NCI-H1694 (cell line): ENCODE data around the gene EGLN2.
A peak's percentile ranks its signal among the peaks of the same experiment; 100 is the strongest.
"Not testable (repeated sequence)": the region's sequence is repeated elsewhere in the genome, so short reads cannot be mapped to it uniquely, and the experiment has no call there.

Experiments used
- DNase-seq: peaks from one replicate; lab custom pipeline; 2025; lab: John Stamatoyannopoulos, UW

The EGLN2 gene

DNA sequence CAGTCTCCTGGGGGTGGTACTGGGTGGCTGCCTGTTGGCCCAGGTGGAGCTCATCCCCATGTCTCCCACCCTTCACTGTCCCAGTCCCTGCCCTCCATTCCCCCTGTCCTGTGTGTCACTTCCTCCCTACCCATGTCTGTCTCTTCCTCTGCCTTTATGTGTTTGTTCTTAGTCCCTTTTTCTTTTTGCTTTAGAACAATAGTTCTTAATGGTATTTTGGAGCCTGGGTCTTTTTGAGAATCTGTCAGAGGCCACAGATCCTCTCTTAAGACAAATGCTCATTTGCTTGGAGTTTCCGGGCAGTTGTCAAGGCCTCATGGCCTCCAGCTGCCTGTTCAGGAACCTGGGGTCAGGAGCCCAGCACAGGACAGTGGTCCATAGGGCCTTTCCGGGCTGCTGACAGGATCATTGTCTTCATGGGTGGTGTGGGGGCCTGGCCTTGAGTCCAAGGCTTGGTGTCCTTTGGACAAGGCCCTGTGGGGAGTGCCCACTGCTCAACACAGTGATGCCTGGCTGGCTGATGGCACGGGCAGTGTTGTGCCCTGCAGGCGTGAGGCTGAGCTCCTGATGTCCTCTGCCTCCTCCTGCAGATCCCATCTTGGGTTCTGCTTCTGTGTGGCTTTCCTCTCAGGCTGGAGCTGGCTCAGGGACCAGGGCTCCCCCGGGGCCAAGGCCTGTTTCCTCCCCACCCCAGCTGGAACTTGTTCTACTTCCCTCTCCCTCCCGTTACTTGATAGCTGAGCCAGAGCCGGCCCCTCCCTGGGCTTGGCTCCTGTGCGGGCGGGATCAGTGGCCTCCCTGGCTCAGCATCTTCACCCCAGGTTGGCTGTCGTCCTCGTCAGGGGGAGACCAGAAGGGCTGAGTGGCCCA lies 3.5 kb downstream of the EGLN2 start:
- DNase-seq = no peak

DNA sequence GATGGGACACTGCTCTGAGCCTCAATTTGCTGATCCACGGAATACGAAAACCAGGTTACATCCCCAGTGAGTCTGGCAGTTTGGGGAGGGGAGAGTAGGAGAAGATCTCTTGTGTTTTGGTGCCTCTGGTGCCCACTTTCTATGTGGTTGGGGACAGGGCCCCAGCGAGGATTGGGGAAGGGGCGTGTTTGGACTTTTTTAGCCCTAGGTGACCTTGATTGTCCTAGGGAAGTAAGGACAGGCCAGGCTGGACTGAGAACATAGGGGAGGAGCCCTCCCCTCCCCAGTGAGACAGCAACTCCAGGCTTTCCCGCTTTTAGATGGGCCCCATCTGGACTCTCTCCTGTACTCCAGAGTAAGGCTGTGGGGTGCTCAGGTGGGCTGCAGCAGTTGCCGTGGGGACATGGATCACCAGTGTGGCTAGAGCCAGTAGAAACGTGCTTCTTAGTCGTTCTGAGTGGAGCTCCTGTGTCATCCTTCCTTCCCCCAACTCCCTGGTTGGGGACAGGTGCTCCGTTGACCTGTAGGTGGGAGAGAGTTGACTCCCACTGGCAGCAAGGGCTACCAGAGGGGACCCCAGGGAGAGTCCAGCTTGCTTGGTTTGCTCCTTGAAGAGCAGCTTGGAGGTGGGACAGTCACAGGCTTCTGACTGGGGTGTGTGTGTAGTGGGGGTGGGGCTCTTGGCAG lies 4.3 kb downstream of the EGLN2 start:
- DNase-seq = no peak

- DNase-seq = no peak
These were observed 5.1 kb downstream of the EGLN2 start for GRCh38 chr19:40803857-40804782.

DNA sequence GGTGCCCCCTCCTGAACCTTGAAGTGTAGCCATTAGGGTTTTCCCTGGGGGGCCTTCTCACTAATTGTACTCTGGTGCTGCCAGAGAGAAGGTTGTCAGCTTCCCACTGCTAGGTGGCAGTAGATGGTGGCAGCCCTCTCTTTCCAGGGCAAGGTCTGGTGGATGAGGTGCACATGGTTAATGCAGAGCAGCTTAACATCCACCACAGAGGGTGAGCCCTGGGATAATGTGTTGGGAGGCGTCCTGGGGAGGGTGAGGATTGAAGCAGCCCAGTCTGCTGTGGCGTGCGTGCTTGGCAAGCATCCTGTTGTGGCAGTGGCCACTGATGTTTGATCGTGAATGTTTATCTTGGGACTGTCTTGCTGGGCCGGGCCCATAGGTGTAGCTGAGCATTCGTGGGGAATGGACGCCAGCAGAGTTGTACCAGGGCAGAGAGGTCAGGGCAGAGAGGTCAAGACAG lies 5.8 kb downstream of the EGLN2 start:
- no peak for DNase-seq

- no peak for DNase-seq
These were observed 6.4 kb downstream of the EGLN2 start for GRCh38 chr19:40805258-40805868.

- peak; percentile 43 for DNase-seq
These were observed 7.6 kb downstream of the EGLN2 start for GRCh38 chr19:40806423-40807146.

- no peak for DNase-seq
These were observed 8.4 kb downstream of the EGLN2 start for GRCh38 chr19:40807147-40808020.

- no peak for DNase-seq
These were observed 9.0 kb downstream of the EGLN2 start for GRCh38 chr19:40808021-40808325.

- no peak for DNase-seq
These were observed 9.5 kb downstream of the EGLN2 start for GRCh38 chr19:40808497-40808896.

DNA sequence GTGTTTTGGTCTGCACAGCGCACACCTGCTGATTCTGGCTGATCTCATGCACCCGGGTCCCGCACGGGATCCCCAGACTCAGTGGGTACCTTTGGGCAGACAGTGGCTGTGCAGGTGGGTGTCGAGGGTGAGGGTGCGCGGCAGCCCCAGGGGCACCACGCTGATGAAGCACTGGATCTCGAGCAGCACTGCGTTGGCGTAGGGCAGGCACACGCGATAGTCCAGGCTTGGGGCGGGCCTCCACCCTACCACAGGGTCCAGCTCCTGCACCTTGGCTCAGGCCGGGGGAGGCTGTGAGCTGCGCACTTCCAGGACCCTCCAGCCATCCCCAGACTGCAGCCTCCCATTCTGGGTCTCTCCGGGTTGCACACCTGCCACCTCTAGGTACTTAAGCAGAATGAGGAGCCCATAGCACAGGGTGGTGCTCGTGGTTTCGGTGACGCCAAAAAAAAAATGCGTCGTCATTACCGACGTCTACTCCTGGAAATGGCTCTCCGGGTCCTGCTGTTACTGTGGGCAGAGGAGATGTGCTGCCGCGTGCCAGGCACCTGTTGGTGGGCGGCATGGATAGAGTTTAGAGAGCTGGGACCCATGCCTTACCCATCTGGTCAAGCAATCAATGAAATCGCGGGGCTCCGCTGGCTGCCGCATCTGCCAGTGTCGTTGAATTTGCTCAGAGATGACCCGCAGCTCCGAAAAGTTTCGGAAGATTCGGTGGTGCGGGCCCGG lies 10.5 kb downstream of the EGLN2 start:
- DNase-seq = no peak

DNA sequence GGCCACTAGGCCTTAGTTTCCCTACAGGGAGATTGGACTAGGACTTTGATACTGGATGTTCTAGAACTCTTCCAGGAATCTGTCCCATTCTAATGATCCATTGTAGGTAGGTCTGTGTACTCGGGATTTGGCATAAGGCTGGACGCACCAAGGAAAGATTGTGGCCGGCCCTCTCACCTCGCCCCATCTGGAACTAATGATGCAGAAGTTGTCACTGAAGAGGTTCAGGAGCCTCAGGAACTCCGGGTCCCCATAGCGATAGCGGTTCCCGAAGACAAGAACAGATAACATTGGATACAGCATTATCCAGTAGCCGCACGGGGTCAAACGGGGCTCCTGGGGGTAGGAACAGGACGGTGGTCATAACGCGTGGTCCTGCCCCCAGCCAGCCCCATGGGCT lies 11.2 kb downstream of the EGLN2 start:
- DNase-seq = no peak

DNA sequence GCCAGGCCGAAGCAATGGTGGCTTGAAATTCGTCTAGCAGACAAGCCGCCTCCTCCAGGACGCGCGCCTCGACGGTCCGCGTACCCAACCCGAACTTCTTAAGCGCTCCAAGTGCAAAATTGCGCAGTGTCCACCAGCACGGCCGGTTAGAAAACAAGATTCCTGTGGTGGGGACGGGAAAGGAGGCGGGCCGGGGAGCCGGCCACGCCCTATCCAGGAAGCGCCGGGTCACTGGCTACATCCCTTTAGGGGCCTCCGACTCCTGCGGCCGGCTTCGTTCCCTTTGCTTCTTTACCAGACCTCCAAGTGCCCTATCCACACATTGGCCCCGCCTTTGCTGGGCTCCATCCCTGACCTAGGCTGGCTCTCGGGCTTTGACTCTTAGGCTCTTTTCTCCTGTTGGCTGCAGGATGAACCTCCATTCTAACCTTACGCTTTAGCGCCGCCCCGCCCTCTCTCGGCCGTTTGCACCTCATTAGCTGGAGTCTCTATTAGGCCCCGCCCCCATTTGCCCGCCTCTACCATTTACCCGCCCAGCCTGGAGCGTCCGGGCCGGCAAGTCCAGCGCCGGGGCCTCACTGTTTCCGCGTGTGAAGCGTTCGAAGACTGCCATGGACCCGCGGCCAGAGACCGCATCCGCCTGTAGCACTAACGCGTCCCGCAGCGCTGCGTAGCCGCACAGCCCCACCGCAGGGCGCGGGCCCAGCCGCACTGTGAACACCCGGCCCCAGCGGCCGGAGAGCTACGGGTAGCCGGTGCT lies 11.8 kb downstream of the EGLN2 start:
- not testable (repeated sequence) for DNase-seq

DNA sequence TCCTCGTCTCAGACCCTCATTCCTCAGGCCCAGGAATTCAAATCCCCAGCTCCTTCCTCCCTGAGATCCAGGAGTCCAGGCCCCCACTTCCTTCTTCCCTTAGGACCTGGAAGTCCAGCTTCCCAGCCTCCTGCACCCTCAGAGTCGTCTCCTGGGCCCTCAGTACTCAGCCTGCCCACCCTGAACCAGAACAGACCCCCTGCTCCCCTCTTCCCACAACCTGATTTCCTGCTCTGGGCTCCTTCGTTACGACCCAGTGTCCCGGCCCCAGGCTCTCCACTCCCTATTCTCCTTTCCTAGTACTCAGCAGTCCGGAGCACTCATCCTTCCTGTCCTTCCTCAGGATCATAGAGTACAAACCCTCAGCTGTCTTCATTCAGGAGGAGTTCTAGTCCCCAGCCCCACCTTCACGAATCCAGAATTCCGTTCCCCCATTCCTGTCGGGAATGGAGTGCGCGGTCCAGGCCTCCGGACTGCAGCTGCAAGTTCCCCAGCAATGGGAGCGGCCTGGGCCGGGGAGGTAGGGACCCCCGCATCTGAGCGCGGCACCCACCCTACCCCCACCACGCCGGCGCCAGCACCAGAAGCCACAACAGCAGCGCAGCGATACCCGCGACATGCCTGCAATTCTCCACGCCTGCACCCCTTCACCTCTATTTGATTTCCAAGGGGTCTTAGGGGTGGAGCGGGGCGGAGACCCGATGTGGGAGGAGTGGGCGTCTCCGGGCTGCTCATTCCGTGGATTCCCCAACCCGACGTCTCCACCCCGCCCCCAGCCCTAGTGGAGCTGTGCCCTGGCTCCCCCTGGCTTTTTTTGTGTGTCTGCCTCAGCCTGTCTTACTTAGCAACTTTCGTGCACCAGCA lies 12.7 kb downstream of the EGLN2 start:
- DNase-seq = no peak

DNA sequence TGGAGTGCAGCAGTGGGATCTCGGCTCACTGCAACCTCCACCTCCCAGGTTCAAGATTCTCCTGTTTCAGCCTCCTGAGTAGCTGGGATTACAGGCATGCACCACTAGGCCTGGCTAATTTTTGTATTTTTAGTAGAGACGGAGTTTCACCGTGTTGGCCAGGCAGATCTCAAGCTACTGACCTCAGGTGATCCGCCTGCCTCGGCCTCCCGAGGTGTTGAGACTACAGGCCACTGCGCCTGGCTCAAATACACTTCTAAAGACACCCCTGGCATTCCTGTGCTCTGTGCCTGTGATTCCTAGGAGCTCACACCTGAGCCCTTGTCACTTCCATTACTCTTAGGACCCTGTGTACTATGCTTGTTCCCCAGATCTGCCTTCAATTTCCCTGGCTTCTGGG lies 13.6 kb downstream of the EGLN2 start:
- DNase-seq = not testable (repeated sequence)

- DNase-seq = no peak
These were observed 14.2 kb downstream of the EGLN2 start for GRCh38 chr19:40813182-40813581.

GRCh38 chr19:40815223-40815622 lies 16.2 kb downstream of the EGLN2 start:
- DNase-seq = no peak

GRCh38 chr19:40818480-40819399 lies 19.7 kb downstream of the EGLN2 start:
- DNase-seq = peak; percentile 49
